ENCODE measurements around the gene C1GALT1. TPM values are rescaled to one million over a fixed set of nuclear protein-coding genes. Genes with fewer than 3 reads are reported as not detected.

C1GALT1 gene
- polyA plus RNA-seq, 1 donor (not counting 4 experiments of a cell fraction or from before 2014, with no cell fraction given), result 44.3 TPM

DNA sequence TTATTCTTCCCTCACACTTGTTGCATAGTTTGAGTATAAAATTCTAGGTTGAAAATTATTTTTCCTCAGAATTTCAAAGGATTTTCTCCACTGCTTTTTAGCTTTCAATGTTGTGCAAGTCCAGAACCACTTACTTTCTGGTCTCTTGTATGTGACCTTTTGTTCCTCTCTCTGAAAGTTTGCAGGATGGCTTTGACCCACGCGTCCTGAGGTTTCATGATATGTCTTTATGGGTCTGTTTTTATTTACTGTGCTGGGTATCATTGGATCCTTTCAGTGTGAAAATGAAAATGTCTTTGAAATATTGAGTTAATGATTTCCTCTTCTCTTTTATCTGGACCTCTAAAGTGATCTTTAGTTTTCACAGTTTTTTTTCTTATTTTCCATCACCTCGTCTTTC is 38.5 kb downstream of the C1GALT1 start:
- dilution Hi-C loops (cut with MboI; ENCODE audit: extremely low pct_ligation_motif_present, low sequenced_read_pairs), result no loop called here
- H3K4me2 ChIP-seq (ENCODE audit: control insufficient read depth, extremely low read depth, insufficient read depth, low read depth, low read length), result no peak overlapping the region
- no peak for FAIRE-seq

DNA sequence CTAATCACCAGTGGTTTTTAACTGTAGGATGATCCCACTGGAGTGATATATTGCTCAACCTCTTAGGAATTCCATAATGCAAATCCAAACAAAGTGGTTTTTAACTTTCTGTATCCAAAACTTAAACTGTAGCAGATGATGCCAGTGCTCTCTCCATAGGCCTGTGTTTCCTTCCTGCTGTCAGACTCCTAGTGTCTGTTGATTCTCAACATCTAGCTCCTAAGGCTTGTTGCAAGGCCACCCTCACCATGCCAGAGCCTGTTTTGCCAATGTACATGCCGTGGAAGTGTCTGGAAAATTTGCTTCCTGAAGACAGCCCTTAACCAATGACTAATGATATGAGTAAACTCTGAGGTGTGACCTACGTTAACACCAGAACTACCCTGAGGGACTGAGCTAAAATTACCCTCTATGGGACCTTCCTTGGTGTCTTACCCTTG is 39.3 kb downstream of the C1GALT1 start:
- peaks cover 33% of the 10 kb centered on the region for H3K4me1 ChIP-seq (ENCODE audit: control insufficient read depth, extremely low read depth, insufficient read depth, low read length)
- H3K27me3 ChIP-seq (ENCODE audit: control insufficient read depth, extremely low read depth, insufficient read depth, low read length), result no peaks in the 10 kb centered on the region
- no peaks in the 10 kb centered on the region for H4K20me1 ChIP-seq (ENCODE audit: control insufficient read depth, extremely low read depth, insufficient read depth, low read length)
- dilution Hi-C loops (cut with MboI; ENCODE audit: extremely low pct_ligation_motif_present, low sequenced_read_pairs), result no loop called here
- H2AFZ ChIP-seq (ENCODE audit: control insufficient read depth, low read length), result no peak overlapping the region
- no peaks in the 10 kb centered on the region for H3K9me1 ChIP-seq (ENCODE audit: control insufficient read depth, extremely low read depth, insufficient read depth, low read length)
- peaks cover 26% of the 10 kb centered on the region for H3K79me2 ChIP-seq (ENCODE audit: control insufficient read depth, insufficient read depth, low read length)
- FAIRE-seq (peak; percentile 97), DNase-seq (ENCODE audit: low read depth, low spot score) (peak; percentile 71)
- H3K4me3 ChIP-seq (ENCODE audit: control insufficient read depth in 2 of 3, extremely low read depth in 1 of 3, insufficient read depth in 2 of 3, low read depth in 1 of 3, low read length in 3 of 3), result peak overlapping the region in 2 of 3 experiments; percentile 31 to 34
- peak overlapping the region; percentile 80 for H3K4me2 ChIP-seq (ENCODE audit: control insufficient read depth, extremely low read depth, insufficient read depth, low read depth, low read length)
- peak overlapping the region; percentile 84 for H3K27ac ChIP-seq (ENCODE audit: control insufficient read depth, insufficient read depth, low read length)
- peaks cover 4 to 7% of the 10 kb centered on the region in 2 experiments for H3K36me3 ChIP-seq (ENCODE audit: control insufficient read depth in 2 of 2, extremely low read depth in 1 of 2, insufficient read depth in 2 of 2, low read length in 2 of 2)
- peak overlapping the region; percentile 31 for H3K9ac ChIP-seq (ENCODE audit: control insufficient read depth, extremely low read depth, insufficient read depth, low read length)
- no peaks in the 10 kb centered on the region for H3K9me3 ChIP-seq (ENCODE audit: control insufficient read depth, low read depth, low read length)
- TF ChIP-seq, protein P1, sequence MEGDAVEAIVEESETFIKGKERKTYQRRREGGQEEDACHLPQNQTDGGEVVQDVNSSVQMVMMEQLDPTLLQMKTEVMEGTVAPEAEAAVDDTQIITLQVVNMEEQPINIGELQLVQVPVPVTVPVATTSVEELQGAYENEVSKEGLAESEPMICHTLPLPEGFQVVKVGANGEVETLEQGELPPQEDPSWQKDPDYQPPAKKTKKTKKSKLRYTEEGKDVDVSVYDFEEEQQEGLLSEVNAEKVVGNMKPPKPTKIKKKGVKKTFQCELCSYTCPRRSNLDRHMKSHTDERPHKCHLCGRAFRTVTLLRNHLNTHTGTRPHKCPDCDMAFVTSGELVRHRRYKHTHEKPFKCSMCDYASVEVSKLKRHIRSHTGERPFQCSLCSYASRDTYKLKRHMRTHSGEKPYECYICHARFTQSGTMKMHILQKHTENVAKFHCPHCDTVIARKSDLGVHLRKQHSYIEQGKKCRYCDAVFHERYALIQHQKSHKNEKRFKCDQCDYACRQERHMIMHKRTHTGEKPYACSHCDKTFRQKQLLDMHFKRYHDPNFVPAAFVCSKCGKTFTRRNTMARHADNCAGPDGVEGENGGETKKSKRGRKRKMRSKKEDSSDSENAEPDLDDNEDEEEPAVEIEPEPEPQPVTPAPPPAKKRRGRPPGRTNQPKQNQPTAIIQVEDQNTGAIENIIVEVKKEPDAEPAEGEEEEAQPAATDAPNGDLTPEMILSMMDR (optimal IDR thresholded peaks at IDR 0.05 in 1 of 3, IDR thresholded peaks at IDR 0.05 in 1 of 3, conservative IDR thresholded peaks at IDR 0.05 in 1 of 3; ENCODE audit: extremely low read depth in 1 of 3, insufficient read depth in 2 of 3, low read length in 3 of 3), result no peak
- TF ChIP-seq EZH2 (IDR thresholded peaks at IDR 0.05; ENCODE audit: low read length), result no peak

More for the DNA sequence above, 38.5 kb downstream of the C1GALT1 start:
- Histone ChIP-seq H2AFZ (ENCODE audit: control insufficient read depth, low read length) (no peak overlapping the region), H3K4me1 (ENCODE audit: control insufficient read depth, extremely low read depth, insufficient read depth, low read length) (peaks cover 33% of the 10 kb centered on the region), H3K9ac (ENCODE audit: control insufficient read depth, extremely low read depth, insufficient read depth, low read length) (no peak overlapping the region), H3K4me3 (ENCODE audit: control insufficient read depth in 2 of 3, extremely low read depth in 1 of 3, insufficient read depth in 2 of 3, low read depth in 1 of 3, low read length in 3 of 3) (peak overlapping the region in 1 of 3 experiments; percentile 5), H3K27ac (ENCODE audit: control insufficient read depth, insufficient read depth, low read length) (peak overlapping the region; percentile 84), H3K36me3 (ENCODE audit: control insufficient read depth in 2 of 2, extremely low read depth in 1 of 2, insufficient read depth in 2 of 2, low read length in 2 of 2) (peaks cover 8 to 9% of the 10 kb centered on the region in 2 experiments), H3K79me2 (ENCODE audit: control insufficient read depth, insufficient read depth, low read length) (peaks cover 23% of the 10 kb centered on the region), H3K27me3 (ENCODE audit: control insufficient read depth, extremely low read depth, insufficient read depth, low read length) (no peaks in the 10 kb centered on the region), H4K20me1 (ENCODE audit: control insufficient read depth, extremely low read depth, insufficient read depth, low read length) (no peaks in the 10 kb centered on the region), H3K9me3 (ENCODE audit: control insufficient read depth, low read depth, low read length) (no peaks in the 10 kb centered on the region), H3K9me1 (ENCODE audit: control insufficient read depth, extremely low read depth, insufficient read depth, low read length) (no peaks in the 10 kb centered on the region)
- no peak for DNase-seq (ENCODE audit: low read depth, low spot score)
- TF ChIP-seq, protein P1 (optimal IDR thresholded peaks at IDR 0.05 in 1 of 3, IDR thresholded peaks at IDR 0.05 in 1 of 3, conservative IDR thresholded peaks at IDR 0.05 in 1 of 3; ENCODE audit: extremely low read depth in 1 of 3, insufficient read depth in 2 of 3, low read length in 3 of 3), result no peak
- TF ChIP-seq EZH2 (IDR thresholded peaks at IDR 0.05; ENCODE audit: low read length), result no peak

All from keratinocyte (primary cell).